ENCODE results near the gene AVPR1B. TPM values are rescaled to one million over a fixed set of nuclear protein-coding genes. Genes with fewer than 3 reads are reported as not detected.

The AVPR1B gene
- total RNA-seq, 1 donor from 2014 or later = not detected

- DNase-seq = no peak
- intact Hi-C loops (cut with micrococcal nuclease) = no loop called here
- peak; percentile 47 for ATAC-seq
Measured at GRCh38 chr1:206062464-206062863, 54.7 kb downstream of the AVPR1B start.

DNA sequence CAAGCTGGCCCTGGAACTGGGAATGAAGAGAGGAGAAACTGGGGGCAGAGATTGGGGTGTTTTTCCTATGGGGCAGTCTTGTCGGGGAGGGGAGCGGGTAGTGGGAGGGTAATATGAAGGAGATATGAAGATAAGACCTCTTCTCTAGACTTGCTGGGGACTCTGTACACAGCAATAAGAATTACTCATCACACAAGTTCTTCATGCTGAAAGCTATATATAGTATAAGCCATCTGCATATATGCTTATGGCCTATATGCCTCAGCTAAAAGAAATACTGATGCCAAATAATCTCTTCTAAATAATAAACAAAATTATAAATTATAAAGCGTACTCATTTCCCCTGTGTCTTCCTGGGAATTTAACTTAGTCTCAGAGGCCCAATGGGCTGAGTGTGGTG, 56.3 kb downstream of the AVPR1B start:
- ATAC-seq (no peak), DNase-seq (no peak)
- intact Hi-C loops (cut with micrococcal nuclease) = no loop called here

Other genes with a start within 250 kb of the AVPR1B start
- gene SLC26A9, start 173.9 kb downstream of the AVPR1B start, total RNA-seq = 34.0 TPM
- 1.6 TPM for gene RAB7B, start 114.0 kb downstream of the AVPR1B start, total RNA-seq
- 0.15 TPM for gene CTSE, start 93.5 kb downstream of the AVPR1B start, total RNA-seq
- gene RHEX, start 64.2 kb downstream of the AVPR1B start, total RNA-seq = 1.0 TPM
- 1.5 TPM for gene FAM72A, start 85.5 kb upstream of the AVPR1B start, total RNA-seq
- gene SRGAP2, start 86.2 kb upstream of the AVPR1B start, total RNA-seq = 19.6 TPM